ENCODE data around the gene SLC22A8. TPM values are rescaled to one million over a fixed set of nuclear protein-coding genes. Genes with fewer than 3 reads are reported as not detected.
"Not testable (repeated sequence)": the region's sequence is repeated elsewhere in the genome, so short reads cannot be mapped to it uniquely, and the experiment has no call there.

SLC22A8 gene
- total RNA-seq, 1 donor from 2014 or later: not detected

DNA sequence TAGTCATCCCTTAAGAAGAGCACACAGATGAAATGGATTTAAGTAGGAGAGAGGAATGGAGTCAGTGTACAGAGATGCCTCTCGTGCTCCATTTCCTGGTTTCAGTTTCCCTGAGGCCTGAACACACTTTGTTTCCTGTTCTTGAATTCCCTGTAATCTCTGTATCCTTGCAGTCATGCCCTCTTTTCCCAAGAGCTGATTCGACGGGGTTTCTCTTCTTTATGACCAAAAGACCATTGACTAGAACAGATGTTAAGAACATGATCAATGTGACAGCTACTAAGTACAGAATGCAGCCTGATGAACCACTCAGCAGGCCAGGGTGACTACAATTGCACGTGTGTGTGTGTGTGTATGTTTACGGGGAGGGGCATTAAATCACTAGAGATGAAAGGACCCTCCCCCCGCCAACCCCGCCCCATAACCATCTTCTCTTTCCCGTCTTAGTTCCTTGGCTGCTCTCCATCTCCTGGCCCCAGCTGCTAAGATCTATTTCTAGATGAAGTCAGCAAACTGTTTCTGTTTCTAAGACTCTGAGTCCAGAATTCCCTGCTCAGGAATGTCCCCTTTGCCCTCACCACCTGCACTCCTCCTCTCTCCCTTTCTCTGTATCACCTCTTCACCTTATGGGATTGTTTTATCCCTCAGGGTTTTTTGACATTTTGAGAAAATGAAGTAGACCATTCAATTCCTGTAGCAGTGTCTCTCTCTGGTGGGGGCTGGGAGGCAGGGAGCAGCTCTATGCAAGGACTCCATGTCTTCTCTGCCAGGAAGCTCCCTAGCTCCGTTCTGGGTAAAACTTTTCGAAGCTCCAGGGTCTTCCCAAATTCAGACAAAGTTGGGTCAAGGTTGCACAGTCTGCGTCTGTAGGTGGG, 56.9 kb downstream of the SLC22A8 start:
- TF ChIP-seq CTCF (conservative IDR thresholded peaks at IDR 0.05; ENCODE audit: low read depth, low read length): no peak
- H3K4me3 ChIP-seq (ENCODE audit: low read depth, low read length): no peak overlapping the region
- DNase-seq (ENCODE audit: low read depth): no peak

DNA sequence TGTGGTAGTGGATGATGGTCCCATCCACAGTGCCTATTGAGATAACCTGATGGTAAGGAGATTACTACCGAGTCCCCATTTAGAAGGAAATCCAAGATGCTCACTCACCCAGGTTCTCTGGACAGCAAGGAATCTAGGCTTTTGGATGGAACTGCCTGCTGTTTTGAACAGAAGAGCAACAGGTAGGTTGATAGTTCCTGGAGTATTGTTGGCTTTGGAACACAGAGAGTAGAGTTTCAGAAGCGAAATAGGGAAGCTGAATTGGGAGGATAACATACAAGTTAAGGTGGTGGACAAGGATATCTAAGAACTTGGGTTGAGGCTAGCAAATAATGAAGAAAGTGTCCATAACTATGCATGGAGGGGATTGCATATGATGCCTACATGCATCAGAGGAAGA, 58.5 kb downstream of the SLC22A8 start:
- TF ChIP-seq CTCF (conservative IDR thresholded peaks at IDR 0.05; ENCODE audit: low read depth, low read length): no peak
- H3K4me3 ChIP-seq (ENCODE audit: low read depth, low read length): no peak overlapping the region
- no peak for DNase-seq (ENCODE audit: low read depth)

GRCh38 chr11:62954478-62954877, 61.2 kb downstream of the SLC22A8 start:
- no peak for TF ChIP-seq CTCF (conservative IDR thresholded peaks at IDR 0.05; ENCODE audit: low read depth, low read length)
- DNase-seq (ENCODE audit: low read depth): no peak
- H3K4me3 ChIP-seq (ENCODE audit: low read depth, low read length): no peak overlapping the region

GRCh38 chr11:62953811-62954210, 61.8 kb downstream of the SLC22A8 start:
- DNase-seq (ENCODE audit: low read depth): no peak
- H3K4me3 ChIP-seq (ENCODE audit: low read depth, low read length): no peak overlapping the region
- TF ChIP-seq CTCF (conservative IDR thresholded peaks at IDR 0.05; ENCODE audit: low read depth, low read length): no peak

DNA sequence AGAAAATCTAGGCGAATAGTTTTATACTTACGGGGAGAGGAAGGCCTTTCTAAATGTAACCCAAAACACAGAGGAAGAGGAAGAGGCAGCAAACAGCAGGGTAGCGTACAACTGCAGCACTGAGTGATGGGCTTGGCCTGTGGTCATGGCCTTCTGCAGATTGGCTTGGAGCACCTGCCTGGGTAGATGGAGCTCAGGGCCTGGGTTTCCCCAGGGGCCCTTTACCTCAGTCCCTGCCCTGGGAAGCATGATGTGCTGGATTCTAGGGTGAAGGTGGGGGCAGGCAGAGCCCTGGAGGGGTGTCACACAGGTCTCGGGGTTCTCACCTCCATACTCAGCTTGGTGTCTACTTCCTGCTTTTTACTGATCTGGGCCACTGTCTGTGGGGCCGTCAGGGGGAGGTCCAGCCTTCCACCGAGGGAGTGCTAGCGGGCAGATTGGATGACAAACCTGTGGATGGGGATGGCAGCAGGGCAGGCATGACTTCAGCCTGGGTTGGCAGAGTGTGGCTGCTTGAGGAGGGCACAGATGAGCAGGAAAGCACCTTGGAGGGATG, 66.8 kb downstream of the SLC22A8 start:
- DNase-seq (ENCODE audit: low read depth): no peak
- H3K4me3 ChIP-seq (ENCODE audit: low read depth, low read length): no peak overlapping the region
- no peak for TF ChIP-seq CTCF (conservative IDR thresholded peaks at IDR 0.05; ENCODE audit: low read depth, low read length)

GRCh38 chr11:62945538-62945937, 70.1 kb downstream of the SLC22A8 start:
- H3K4me3 ChIP-seq (ENCODE audit: low read depth, low read length); DNase-seq (ENCODE audit: low read depth): not testable (repeated sequence)

Other genes with a start within 250 kb of the SLC22A8 start
- gene TAF6L, start 244.4 kb downstream of the SLC22A8 start, total RNA-seq: 12.4 and 26.8 TPM in 2 replicates
- gene TMEM179B, start 228.4 kb downstream of the SLC22A8 start, total RNA-seq: 52.8 and 97.7 TPM in 2 replicates
- 51.1 and 58.9 TPM in 2 replicates for gene TMEM223, start 223.8 kb downstream of the SLC22A8 start, total RNA-seq
- 49.4 and 56.3 TPM in 2 replicates for gene NXF1, start 210.4 kb downstream of the SLC22A8 start, total RNA-seq
- 21.2 and 28.6 TPM in 2 replicates for gene STX5, start 183.8 kb downstream of the SLC22A8 start, total RNA-seq
- gene TEX54, start 183.0 kb downstream of the SLC22A8 start, total RNA-seq: not detected in 2 replicates
- gene WDR74, start 176.3 kb downstream of the SLC22A8 start, total RNA-seq: 55.3 and 87.4 TPM in 2 replicates
- gene SLC3A2, start 134.9 kb downstream of the SLC22A8 start, total RNA-seq: 97.4 and 219 TPM in 2 replicates
- not detected in 2 replicates for gene CHRM1, start 94.5 kb downstream of the SLC22A8 start, total RNA-seq
- gene SLC22A6, start 30.9 kb downstream of the SLC22A8 start, total RNA-seq: not detected in 2 replicates
- not detected in 2 replicates for gene SLC22A24, start 128.4 kb upstream of the SLC22A8 start, total RNA-seq
- gene SLC22A25, start 227.8 kb upstream of the SLC22A8 start, total RNA-seq: not detected in 2 replicates

Measured in epithelial cell of proximal tubule (primary cell).